ENCODE measurements around the gene RARB.

RARB gene

GRCh38 chr3:25419251-25419650 lies 8.8 kb upstream of the RARB start:
- no peaks in the 10 kb centered on the region for H3F3A ChIP-seq (ENCODE audit: insufficient read depth, low read length)
- no peaks in the 10 kb centered on the region for H3K9me3 ChIP-seq (ENCODE audit: low read length)
- H3K27me3 ChIP-seq (ENCODE audit: insufficient read depth, low read length): no peaks in the 10 kb centered on the region
- no peak overlapping the region for H2AFZ ChIP-seq (ENCODE audit: low read length)
- no peaks in the 10 kb centered on the region for H3K9me2 ChIP-seq (ENCODE audit: low read depth, low read length)
- H3K27ac ChIP-seq (ENCODE audit: low read depth, low read length, poor library complexity, severe bottlenecking): no peak overlapping the region
- H3K4me1 ChIP-seq (ENCODE audit: insufficient read depth, low read length, severe bottlenecking): no peaks in the 10 kb centered on the region
- H3K79me2 ChIP-seq (ENCODE audit: insufficient read depth, low read length): no peaks in the 10 kb centered on the region
- H4K20me1 ChIP-seq (ENCODE audit: insufficient read depth, low read length): no peaks in the 10 kb centered on the region
- H3K4me3 ChIP-seq (ENCODE audit: low read depth, low read length, poor library complexity, severe bottlenecking): no peak overlapping the region
- no peak for TF ChIP-seq EZH2 (IDR thresholded peaks at IDR 0.05; ENCODE audit: borderline replicate concordance, low read length)
- TF ChIP-seq, protein P1, sequence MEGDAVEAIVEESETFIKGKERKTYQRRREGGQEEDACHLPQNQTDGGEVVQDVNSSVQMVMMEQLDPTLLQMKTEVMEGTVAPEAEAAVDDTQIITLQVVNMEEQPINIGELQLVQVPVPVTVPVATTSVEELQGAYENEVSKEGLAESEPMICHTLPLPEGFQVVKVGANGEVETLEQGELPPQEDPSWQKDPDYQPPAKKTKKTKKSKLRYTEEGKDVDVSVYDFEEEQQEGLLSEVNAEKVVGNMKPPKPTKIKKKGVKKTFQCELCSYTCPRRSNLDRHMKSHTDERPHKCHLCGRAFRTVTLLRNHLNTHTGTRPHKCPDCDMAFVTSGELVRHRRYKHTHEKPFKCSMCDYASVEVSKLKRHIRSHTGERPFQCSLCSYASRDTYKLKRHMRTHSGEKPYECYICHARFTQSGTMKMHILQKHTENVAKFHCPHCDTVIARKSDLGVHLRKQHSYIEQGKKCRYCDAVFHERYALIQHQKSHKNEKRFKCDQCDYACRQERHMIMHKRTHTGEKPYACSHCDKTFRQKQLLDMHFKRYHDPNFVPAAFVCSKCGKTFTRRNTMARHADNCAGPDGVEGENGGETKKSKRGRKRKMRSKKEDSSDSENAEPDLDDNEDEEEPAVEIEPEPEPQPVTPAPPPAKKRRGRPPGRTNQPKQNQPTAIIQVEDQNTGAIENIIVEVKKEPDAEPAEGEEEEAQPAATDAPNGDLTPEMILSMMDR (IDR thresholded peaks at IDR 0.05; ENCODE audit: low read length): no peak
- no peak overlapping the region for H3K4me2 ChIP-seq (ENCODE audit: low read length)
- H3K36me3 ChIP-seq (ENCODE audit: insufficient read depth, low read length): no peaks in the 10 kb centered on the region
- H3K9ac ChIP-seq (ENCODE audit: low read length): no peak overlapping the region

GRCh38 chr3:25420147-25420546 lies 7.9 kb upstream of the RARB start:
- Histone ChIP-seq H3K9me3 (ENCODE audit: low read length) (no peaks in the 10 kb centered on the region), H3K27ac (ENCODE audit: low read depth, low read length, poor library complexity, severe bottlenecking) (no peak overlapping the region), H3F3A (ENCODE audit: insufficient read depth, low read length) (no peaks in the 10 kb centered on the region), H3K36me3 (ENCODE audit: insufficient read depth, low read length) (no peaks in the 10 kb centered on the region), H3K79me2 (ENCODE audit: insufficient read depth, low read length) (no peaks in the 10 kb centered on the region), H3K9ac (ENCODE audit: low read length) (no peak overlapping the region), H3K4me3 (ENCODE audit: low read depth, low read length, poor library complexity, severe bottlenecking) (no peak overlapping the region), H4K20me1 (ENCODE audit: insufficient read depth, low read length) (no peaks in the 10 kb centered on the region), H3K4me2 (ENCODE audit: low read length) (no peak overlapping the region), H3K9me2 (ENCODE audit: low read depth, low read length) (no peaks in the 10 kb centered on the region), H2AFZ (ENCODE audit: low read length) (no peak overlapping the region), H3K4me1 (ENCODE audit: insufficient read depth, low read length, severe bottlenecking) (no peaks in the 10 kb centered on the region), H3K27me3 (ENCODE audit: insufficient read depth, low read length) (no peaks in the 10 kb centered on the region)
- TF ChIP-seq, protein P1 (IDR thresholded peaks at IDR 0.05; ENCODE audit: low read length): no peak
- TF ChIP-seq EZH2 (IDR thresholded peaks at IDR 0.05; ENCODE audit: borderline replicate concordance, low read length): no peak

GRCh38 chr3:25420885-25421284 lies 7.2 kb upstream of the RARB start:
- H3K9me3 ChIP-seq (ENCODE audit: low read length): no peaks in the 10 kb centered on the region
- H3K79me2 ChIP-seq (ENCODE audit: insufficient read depth, low read length): no peaks in the 10 kb centered on the region
- H3K4me2 ChIP-seq (ENCODE audit: low read length): no peak overlapping the region
- no peaks in the 10 kb centered on the region for H3K9me2 ChIP-seq (ENCODE audit: low read depth, low read length)
- no peaks in the 10 kb centered on the region for H3K27me3 ChIP-seq (ENCODE audit: insufficient read depth, low read length)
- no peak overlapping the region for H3K27ac ChIP-seq (ENCODE audit: low read depth, low read length, poor library complexity, severe bottlenecking)
- no peaks in the 10 kb centered on the region for H3K36me3 ChIP-seq (ENCODE audit: insufficient read depth, low read length)
- H2AFZ ChIP-seq (ENCODE audit: low read length): no peak overlapping the region
- H4K20me1 ChIP-seq (ENCODE audit: insufficient read depth, low read length): no peaks in the 10 kb centered on the region
- no peaks in the 10 kb centered on the region for H3K4me1 ChIP-seq (ENCODE audit: insufficient read depth, low read length, severe bottlenecking)
- H3F3A ChIP-seq (ENCODE audit: insufficient read depth, low read length): no peaks in the 10 kb centered on the region
- no peak for TF ChIP-seq EZH2 (IDR thresholded peaks at IDR 0.05; ENCODE audit: borderline replicate concordance, low read length)
- TF ChIP-seq, protein P1 (IDR thresholded peaks at IDR 0.05; ENCODE audit: low read length): no peak
- no peak overlapping the region for H3K9ac ChIP-seq (ENCODE audit: low read length)
- no peak overlapping the region for H3K4me3 ChIP-seq (ENCODE audit: low read depth, low read length, poor library complexity, severe bottlenecking)
